ENCODE measurements around the gene PPP1CB.

DNA sequence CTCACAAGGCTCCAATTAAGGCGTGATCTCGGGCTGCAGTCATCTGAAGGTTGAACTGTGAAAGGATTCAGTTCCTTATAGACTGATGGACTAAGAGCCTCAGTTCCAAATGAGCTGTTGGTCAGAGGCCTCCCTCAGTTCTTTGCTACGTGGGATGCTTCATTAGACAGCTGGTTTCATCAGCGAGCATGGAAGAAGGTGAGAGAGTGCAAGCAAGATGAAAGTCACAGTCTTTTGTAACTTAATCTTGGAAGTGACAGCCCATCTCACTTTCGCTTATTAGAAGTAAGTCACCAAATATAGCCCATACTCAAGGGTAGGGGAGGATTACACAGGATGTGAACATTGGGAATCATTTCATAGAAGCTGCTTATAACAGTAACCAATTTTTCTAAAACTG lies 26.8 kb downstream of the PPP1CB start:
- TF ChIP-seq, protein P1, sequence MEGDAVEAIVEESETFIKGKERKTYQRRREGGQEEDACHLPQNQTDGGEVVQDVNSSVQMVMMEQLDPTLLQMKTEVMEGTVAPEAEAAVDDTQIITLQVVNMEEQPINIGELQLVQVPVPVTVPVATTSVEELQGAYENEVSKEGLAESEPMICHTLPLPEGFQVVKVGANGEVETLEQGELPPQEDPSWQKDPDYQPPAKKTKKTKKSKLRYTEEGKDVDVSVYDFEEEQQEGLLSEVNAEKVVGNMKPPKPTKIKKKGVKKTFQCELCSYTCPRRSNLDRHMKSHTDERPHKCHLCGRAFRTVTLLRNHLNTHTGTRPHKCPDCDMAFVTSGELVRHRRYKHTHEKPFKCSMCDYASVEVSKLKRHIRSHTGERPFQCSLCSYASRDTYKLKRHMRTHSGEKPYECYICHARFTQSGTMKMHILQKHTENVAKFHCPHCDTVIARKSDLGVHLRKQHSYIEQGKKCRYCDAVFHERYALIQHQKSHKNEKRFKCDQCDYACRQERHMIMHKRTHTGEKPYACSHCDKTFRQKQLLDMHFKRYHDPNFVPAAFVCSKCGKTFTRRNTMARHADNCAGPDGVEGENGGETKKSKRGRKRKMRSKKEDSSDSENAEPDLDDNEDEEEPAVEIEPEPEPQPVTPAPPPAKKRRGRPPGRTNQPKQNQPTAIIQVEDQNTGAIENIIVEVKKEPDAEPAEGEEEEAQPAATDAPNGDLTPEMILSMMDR (IDR thresholded peaks at IDR 0.05): no peak
- TF ChIP-seq POLR2A (IDR thresholded peaks at IDR 0.05): no peak

All from heart left ventricle (tissue), 13 donors.